Immature natural killer cell (primary cell): ENCODE results near the gene ARHGEF16. TPM values are rescaled to one million over a fixed set of nuclear protein-coding genes. Genes with fewer than 3 reads are reported as not detected.

ENCODE experiments used
- DNase-seq, 3 donors: peaks; one replicate each; pipeline ENCODE4 v3.0.0; 2022; ENCODE audit warnings: mixed read lengths in 1 of 3
- H3K27ac Mint-ChIP-seq, 6 donors: one replicate each; pipeline ENCODE4 v1.8.0; 2020; ENCODE audit warnings: mixed read lengths in 6 of 6, mild to moderate bottlenecking in 5 of 6, inconsistent platforms in 4 of 6, moderate library complexity in 3 of 6
- H3K27me3 Mint-ChIP-seq, 3 donors: one replicate each; pipeline ENCODE4 v1.8.0; 2020 to 2021; ENCODE audit warnings: low read depth in 3 of 3, mild to moderate bottlenecking in 3 of 3, mixed read lengths in 3 of 3, moderate library complexity in 3 of 3, inconsistent platforms in 1 of 3
- H3K36me3 Mint-ChIP-seq, 3 donors: one replicate each; pipeline ENCODE4 v1.8.0; 2020; ENCODE audit warnings: mixed read lengths in 3 of 3, inconsistent platforms in 2 of 3, mild to moderate bottlenecking in 2 of 3
- H3K4me1 Mint-ChIP-seq, 2 donors: one replicate each; pipeline ENCODE4 v1.8.0; 2020; ENCODE audit warnings: inconsistent platforms in 2 of 2, mild to moderate bottlenecking in 2 of 2, mixed read lengths in 2 of 2, moderate library complexity in 1 of 2
- H3K4me3 Mint-ChIP-seq, 5 donors: one replicate each; pipeline ENCODE4 v1.8.0; 2020; ENCODE audit warnings: mild to moderate bottlenecking in 5 of 5, mixed read lengths in 5 of 5, inconsistent platforms in 3 of 5, moderate library complexity in 3 of 5
- H3K9me3 Mint-ChIP-seq, 6 donors: one replicate each; pipeline ENCODE4 v1.8.0; 2020; ENCODE audit warnings: mild to moderate bottlenecking in 6 of 6, mixed read lengths in 6 of 6, inconsistent platforms in 4 of 6, moderate library complexity in 3 of 6
- polyA plus RNA-seq, 3 donors: library from polyadenylated mRNA; unstranded; fragments of 300-500 nt; fragmentation: Illumina TruSeq; gene quantifications; one replicate each; pipeline ENCODE4 v1.2.3, GENCODE V29; 2021

The ARHGEF16 gene
- polyA plus RNA-seq, 3 donors from 2014 or later = not detected

- Mint-ChIP-seq H3K9me3 (no peaks in the 10 kb centered on the region), H3K27ac (no peak overlapping the region), H3K4me3 (no peak overlapping the region), H3K36me3 (no peaks in the 10 kb centered on the region), H3K4me1 (no peaks in the 10 kb centered on the region), H3K27me3 (peaks cover 0 to 2% (median 0%) of the 10 kb centered on the region in 3 donors)
- no peak for DNase-seq
These were observed 67.0 kb downstream of the ARHGEF16 start for GRCh38 chr1:3521426-3521825.

DNA sequence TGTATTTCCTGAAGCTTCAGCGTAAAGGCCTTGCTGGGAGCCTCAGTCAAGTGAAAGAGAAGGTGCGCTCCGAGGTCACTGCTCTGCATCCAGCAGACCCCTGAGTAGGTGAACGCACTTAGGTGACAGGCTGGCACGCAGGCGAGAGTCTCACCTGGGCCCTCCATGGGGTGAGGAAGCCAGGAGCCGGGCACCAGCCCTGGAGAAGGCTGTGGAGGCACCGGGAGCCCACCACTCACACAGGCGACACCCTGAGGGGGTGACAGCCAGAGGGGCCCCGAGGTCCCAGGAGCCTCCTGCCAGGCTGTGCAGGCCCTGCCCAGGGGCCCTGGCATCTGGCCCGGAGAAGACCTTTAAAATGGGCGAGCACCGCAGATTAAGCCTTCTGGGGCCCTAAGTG lies 67.6 kb downstream of the ARHGEF16 start:
- Mint-ChIP-seq H3K27me3 (peaks cover 0 to 2% (median 0%) of the 10 kb centered on the region in 3 donors), H3K4me3 (no peak overlapping the region), H3K9me3 (no peaks in the 10 kb centered on the region), H3K27ac (no peak overlapping the region), H3K36me3 (no peaks in the 10 kb centered on the region), H3K4me1 (no peaks in the 10 kb centered on the region)
- DNase-seq = no peak

DNA sequence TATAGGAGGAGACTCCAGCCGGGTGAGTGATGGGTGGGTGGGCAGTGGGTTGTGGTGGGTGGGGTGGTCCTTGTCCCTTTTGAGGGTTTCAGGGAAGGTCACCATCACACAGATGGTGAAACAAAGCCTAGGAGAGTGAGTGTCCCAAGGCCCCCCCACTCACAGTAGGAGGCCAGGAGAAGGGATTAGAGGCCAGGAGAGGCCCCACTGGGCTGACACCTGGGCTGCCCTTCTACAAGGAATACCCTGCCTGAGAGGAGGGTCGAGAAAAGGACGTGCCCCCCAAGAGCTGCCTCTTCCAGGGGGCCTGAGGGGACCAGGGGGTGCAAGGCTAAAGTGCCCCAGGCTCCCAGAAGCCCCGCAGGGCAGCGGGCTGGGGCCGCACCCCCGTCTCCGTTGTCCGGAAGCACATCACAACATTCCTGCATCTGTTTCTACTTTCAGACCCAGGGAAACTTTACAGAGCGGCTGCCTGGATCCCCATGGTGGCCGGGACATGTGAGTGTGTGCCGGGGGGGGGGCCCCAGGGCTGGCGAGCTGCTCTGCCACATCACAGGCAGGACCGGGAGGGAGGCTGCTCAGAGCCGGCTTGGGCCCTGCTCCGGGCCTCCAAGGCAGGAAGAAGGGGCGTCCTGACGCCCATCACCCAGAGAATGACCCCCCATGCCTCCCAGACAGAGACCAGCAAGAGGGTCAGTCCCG lies 68.2 kb downstream of the ARHGEF16 start:
- H3K36me3 Mint-ChIP-seq = no peaks in the 10 kb centered on the region
- H3K27ac Mint-ChIP-seq = no peak overlapping the region
- no peak for DNase-seq
- no peaks in the 10 kb centered on the region for H3K4me1 Mint-ChIP-seq
- H3K27me3 Mint-ChIP-seq = peaks cover 0 to 2% (median 0%) of the 10 kb centered on the region in 3 donors
- H3K9me3 Mint-ChIP-seq = no peaks in the 10 kb centered on the region
- no peak overlapping the region for H3K4me3 Mint-ChIP-seq

DNA sequence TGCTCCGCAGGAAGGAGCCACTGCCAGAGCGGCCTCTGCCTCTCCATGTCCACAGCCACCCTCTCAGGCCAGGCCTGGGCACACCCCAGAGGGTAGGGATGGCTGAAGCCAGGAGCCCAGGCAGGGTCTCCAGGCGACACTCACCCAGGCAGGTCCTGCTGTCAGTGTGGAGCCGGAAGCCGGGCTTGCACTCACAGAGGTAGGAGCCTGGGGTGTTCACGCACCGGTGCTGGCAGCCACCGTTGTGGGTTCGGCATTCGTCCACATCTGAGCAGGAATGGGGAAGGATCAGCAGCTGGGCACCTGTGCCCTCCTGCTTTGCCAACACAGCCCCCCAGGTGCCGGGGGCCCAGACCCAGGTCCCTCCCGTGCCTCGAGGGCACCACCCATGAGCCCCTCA lies 69.5 kb downstream of the ARHGEF16 start:
- DNase-seq = no peak
- no peak overlapping the region for H3K27ac Mint-ChIP-seq
- H3K9me3 Mint-ChIP-seq = no peaks in the 10 kb centered on the region
- peaks cover 0 to 1% (median 0%) of the 10 kb centered on the region in 3 donors for H3K27me3 Mint-ChIP-seq
- no peaks in the 10 kb centered on the region for H3K36me3 Mint-ChIP-seq
- H3K4me1 Mint-ChIP-seq = no peaks in the 10 kb centered on the region
- no peak overlapping the region for H3K4me3 Mint-ChIP-seq

DNA sequence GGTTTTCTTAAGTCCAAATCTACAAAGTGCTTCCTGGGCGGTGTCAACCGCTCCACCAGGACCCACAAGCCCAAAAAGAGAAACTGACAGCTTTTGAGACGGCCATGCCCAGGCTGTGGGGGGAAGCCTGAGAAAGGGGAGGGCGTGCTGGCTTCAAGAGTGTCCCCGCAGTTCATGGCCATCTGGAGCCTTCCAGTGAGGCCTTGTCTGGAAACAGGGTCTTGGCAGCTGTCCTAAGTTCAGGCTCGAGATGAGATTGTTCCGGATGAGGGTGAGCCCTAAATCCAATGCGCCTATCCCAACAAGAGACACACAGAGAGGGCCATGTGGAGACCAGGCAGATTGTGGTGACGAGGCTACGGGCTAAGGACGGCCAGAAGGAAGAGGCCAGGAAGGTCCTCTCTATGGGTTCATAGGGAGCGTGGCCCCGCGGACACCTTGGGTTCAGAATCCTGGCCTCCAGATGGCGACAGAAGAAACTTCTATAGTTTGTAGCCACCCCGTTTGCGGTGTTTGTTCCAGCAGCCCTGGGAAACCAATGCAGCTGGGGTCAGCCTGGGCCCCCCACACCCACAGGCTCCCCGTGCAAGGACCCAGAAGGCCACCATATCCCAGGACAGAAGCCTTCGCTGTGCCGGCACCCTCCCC lies 70.2 kb downstream of the ARHGEF16 start:
- DNase-seq = no peak
- Mint-ChIP-seq H3K4me1 (no peaks in the 10 kb centered on the region), H3K4me3 (no peak overlapping the region), H3K36me3 (no peaks in the 10 kb centered on the region), H3K27me3 (peaks cover 0 to 3% (median 0%) of the 10 kb centered on the region in 3 donors), H3K9me3 (no peaks in the 10 kb centered on the region), H3K27ac (no peak overlapping the region)

DNA sequence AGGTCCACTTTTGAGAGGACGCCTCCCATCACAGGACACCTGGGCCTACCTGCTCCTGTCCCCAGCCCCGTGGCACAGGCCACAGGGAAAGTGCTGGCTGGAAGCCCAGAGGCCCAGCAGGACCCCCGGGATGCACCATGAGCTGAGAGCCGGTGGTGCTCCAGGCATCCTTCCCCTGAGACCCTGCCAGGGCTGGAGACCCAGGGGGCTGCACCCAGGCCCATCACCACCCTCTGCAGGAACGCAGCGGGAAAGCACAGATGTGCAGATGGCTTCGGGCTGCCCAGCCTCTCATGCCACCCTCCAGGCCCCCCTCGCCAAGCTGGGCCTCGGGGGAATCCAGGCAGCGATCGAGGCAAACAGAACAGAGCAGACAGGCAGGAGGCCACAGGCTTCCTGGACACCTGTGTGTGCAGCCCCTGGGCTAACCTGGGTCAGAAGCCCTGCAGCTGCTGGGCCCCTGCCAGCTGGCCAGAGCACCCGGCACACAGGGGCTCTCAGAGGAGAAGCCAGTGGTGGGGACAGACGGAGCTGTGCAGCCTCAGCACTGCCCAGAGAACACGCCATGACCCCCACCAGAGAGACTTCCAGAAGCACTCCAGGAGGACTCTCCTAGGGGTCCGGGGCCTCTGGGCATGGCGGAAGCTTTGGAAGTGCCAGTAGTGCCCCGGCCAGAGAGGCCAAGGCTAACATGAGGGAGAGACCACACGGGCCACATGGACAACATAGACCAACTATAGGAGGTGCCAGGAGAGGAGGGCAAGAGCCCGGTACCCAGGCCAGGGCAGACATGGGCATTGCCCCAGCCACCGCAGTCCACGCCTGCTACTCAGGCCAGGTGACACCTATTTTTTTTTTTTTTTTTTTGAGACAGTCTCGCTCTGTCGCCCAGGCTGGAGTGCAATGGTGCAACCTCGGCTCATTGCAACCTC lies 71.4 kb downstream of the ARHGEF16 start:
- DNase-seq = no peak
- Mint-ChIP-seq H3K27ac (no peak overlapping the region), H3K4me3 (no peak overlapping the region), H3K9me3 (no peaks in the 10 kb centered on the region), H3K27me3 (peaks cover 0 to 4% (median 0%) of the 10 kb centered on the region in 3 donors), H3K36me3 (no peaks in the 10 kb centered on the region), H3K4me1 (no peaks in the 10 kb centered on the region)

- Mint-ChIP-seq H3K4me1 (no peaks in the 10 kb centered on the region), H3K27me3 (peaks cover 0 to 6% (median 0%) of the 10 kb centered on the region in 3 donors), H3K36me3 (no peaks in the 10 kb centered on the region), H3K9me3 (no peaks in the 10 kb centered on the region), H3K27ac (no peak overlapping the region), H3K4me3 (no peak overlapping the region)
- DNase-seq = no peak
These were observed 73.3 kb downstream of the ARHGEF16 start for GRCh38 chr1:3527774-3528173.

GRCh38 chr1:3529099-3529729 lies 74.7 kb downstream of the ARHGEF16 start:
- no peaks in the 10 kb centered on the region for H3K9me3 Mint-ChIP-seq
- no peaks in the 10 kb centered on the region for H3K4me1 Mint-ChIP-seq
- H3K36me3 Mint-ChIP-seq = no peaks in the 10 kb centered on the region
- H3K27ac Mint-ChIP-seq = no peak overlapping the region
- H3K4me3 Mint-ChIP-seq = no peak overlapping the region
- H3K27me3 Mint-ChIP-seq = peaks cover 0 to 6% (median 0%) of the 10 kb centered on the region in 3 donors
- no peak for DNase-seq

DNA sequence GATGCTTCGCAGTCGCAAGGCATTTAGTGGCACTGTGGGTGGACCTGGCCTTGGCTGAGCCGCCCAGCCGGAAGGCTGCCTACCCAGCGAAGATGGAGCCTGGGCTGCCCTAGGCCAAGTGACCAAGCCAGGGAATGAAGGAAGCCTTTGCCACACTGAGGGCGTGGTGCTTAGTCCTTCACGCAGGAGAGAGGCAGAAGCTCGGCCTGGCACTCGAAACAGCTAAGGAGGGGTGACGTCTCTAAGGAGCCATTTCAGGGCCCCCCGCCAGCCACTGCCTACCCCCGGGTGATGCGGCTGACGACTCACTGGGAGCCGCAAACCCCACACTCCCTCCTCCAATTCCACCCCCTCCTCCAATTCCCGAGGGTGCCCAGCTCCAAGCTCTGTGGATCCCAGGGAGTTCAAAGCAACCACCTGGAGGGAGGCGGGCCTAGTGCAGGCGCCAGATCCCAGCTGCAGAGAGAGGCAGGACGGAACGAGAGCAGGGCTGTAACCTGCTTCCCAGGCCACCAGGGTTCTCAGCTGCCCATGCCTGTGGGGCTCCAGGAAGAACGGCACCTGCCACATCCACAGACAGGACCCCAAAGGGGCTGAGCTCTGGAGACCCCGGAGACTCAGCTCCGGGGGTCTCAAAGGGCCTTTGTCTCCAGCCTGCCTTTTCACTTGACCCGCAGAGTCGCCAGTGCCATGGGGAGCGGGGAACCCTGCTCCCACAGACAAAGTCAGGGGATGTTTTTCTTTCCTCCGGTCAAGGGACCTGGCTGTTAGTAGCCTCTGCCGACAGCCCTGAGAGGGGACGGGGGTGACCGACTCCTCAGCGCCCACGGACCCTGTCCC lies 75.8 kb downstream of the ARHGEF16 start:
- H3K27me3 Mint-ChIP-seq = peaks cover 0 to 6% (median 0%) of the 10 kb centered on the region in 3 donors
- no peaks in the 10 kb centered on the region for H3K9me3 Mint-ChIP-seq
- no peak overlapping the region for H3K4me3 Mint-ChIP-seq
- DNase-seq = no peak
- no peaks in the 10 kb centered on the region for H3K4me1 Mint-ChIP-seq
- no peak overlapping the region for H3K27ac Mint-ChIP-seq
- H3K36me3 Mint-ChIP-seq = no peaks in the 10 kb centered on the region

Other genes starting within 250 kb of the ARHGEF16 start
- gene MEGF6, start 156.8 kb downstream of the ARHGEF16 start, polyA plus RNA-seq = under 1 TPM in 1 of 3 donors, not detected in 2; 0.08 TPM
- gene TPRG1L, start 170.3 kb downstream of the ARHGEF16 start, polyA plus RNA-seq = 10 to 100 TPM; 36.2 to 43.4 (median 40.3) TPM
- gene WRAP73, start 195.4 kb downstream of the ARHGEF16 start, polyA plus RNA-seq = 10 to 100 TPM; 19.9 to 26.8 (median 21.1) TPM
- gene TP73, start 197.9 kb downstream of the ARHGEF16 start, polyA plus RNA-seq = not detected